Stimulated activated CD4-positive, alpha-beta T cell treated with anti-CD3 and anti-CD28 coated beads, Interleukin-4, amount 100 ng/mL, for 4 hours (primary cell): ENCODE measurements around the gene YIPF3.
A peak's percentile ranks its signal among the peaks of the same experiment; 100 is the strongest.
"Not testable (repeated sequence)": the region's sequence is repeated elsewhere in the genome, so short reads cannot be mapped to it uniquely, and the experiment has no call there.

Experiments
- DNase-seq, 2 experiments: peaks; one replicate each; pipeline ENCODE4 v3.0.0-alpha.2; 2020

The YIPF3 gene

GRCh38 chr6:43509142-43509983, 7.4 kb downstream of the YIPF3 start:
- no peak for DNase-seq

- no peak for DNase-seq
Measured at GRCh38 chr6:43508481-43509141, 8.1 kb downstream of the YIPF3 start.

GRCh38 chr6:43506667-43507471, 9.9 kb downstream of the YIPF3 start:
- peak; percentile 66 to 71 for DNase-seq

GRCh38 chr6:43506171-43506570, 10.6 kb downstream of the YIPF3 start:
- DNase-seq = no peak

GRCh38 chr6:43505718-43506117, 11.0 kb downstream of the YIPF3 start:
- DNase-seq = no peak

- no peak for DNase-seq
Measured at GRCh38 chr6:43504756-43505593, 11.8 kb downstream of the YIPF3 start.

- no peak for DNase-seq
Measured at GRCh38 chr6:43503443-43503842, 13.3 kb downstream of the YIPF3 start.

- no peak for DNase-seq
Measured at GRCh38 chr6:43502666-43503065, 14.1 kb downstream of the YIPF3 start.

- no peak for DNase-seq
Measured at GRCh38 chr6:43500921-43501320, 15.8 kb downstream of the YIPF3 start.

GRCh38 chr6:43499028-43499815, 17.5 kb downstream of the YIPF3 start:
- no peak for DNase-seq

- not testable (repeated sequence) for DNase-seq
Measured at GRCh38 chr6:43498291-43498690, 18.4 kb downstream of the YIPF3 start.

GRCh38 chr6:43497689-43498088, 19.0 kb downstream of the YIPF3 start:
- no peak for DNase-seq

- no peak for DNase-seq
Measured at GRCh38 chr6:43497129-43497396, 19.7 kb downstream of the YIPF3 start.

GRCh38 chr6:43496370-43497128, 20.2 kb downstream of the YIPF3 start:
- DNase-seq = no peak

GRCh38 chr6:43495409-43495941, 21.3 kb downstream of the YIPF3 start:
- no peak for DNase-seq

GRCh38 chr6:43494766-43495165, 22.0 kb downstream of the YIPF3 start:
- no peak for DNase-seq

GRCh38 chr6:43494321-43494720, 22.4 kb downstream of the YIPF3 start:
- no peak for DNase-seq

- no peak for DNase-seq
Measured at GRCh38 chr6:43493833-43494232, 22.9 kb downstream of the YIPF3 start.

- DNase-seq = no peak
Measured at GRCh38 chr6:43493230-43493629, 23.5 kb downstream of the YIPF3 start.

- DNase-seq = no peak
Measured at GRCh38 chr6:43492673-43493072, 24.1 kb downstream of the YIPF3 start.
